K562 (cell line): ENCODE data around the gene PTK6. TPM values are rescaled to one million over a fixed set of nuclear protein-coding genes. Genes with fewer than 3 reads are reported as not detected.

Experiments
- ATAC-seq: fragments of 200-7000 bp; cut with Tn5 transposase; 3 replicates; pipeline ENCODE4 v1.9.1; 2020; ENCODE audit warnings: moderate library complexity
- BruUV-seq: library from RNA; stranded (reverse); fragments of 400-500 nt; replicated peaks from 2 replicates; lab custom pipeline; 2021; lab: Mats Ljungman, UMichigan
- CTCF ChIA-PET: fragments of 300-600 bp; formaldehyde crosslinking; extraction: SDS; loops from one replicate; lab custom pipeline; 2021; ENCODE audit warnings: low intra/inter-chr PET ratio; lab: Yijun Ruan, JAX
- POLR2A ChIA-PET: fragments of 300-600, 350-650 bp; sonication (Branson Sonifier 250); formaldehyde crosslinking; extraction: SDS; loops from one replicate; lab custom pipeline; 2021; ENCODE audit warnings: antibody characterized with exemption, inconsistent platforms; lab: Yijun Ruan, JAX
- DNase-seq, 4 experiments: peaks; one replicate each; pipeline versions ENCODE4 v3.0.0 to v3.0.0-alpha.2; 2011 to 2018; ENCODE audit warnings: low spot score in 3 of 4, mixed read lengths in 3 of 4; ENCODE audit errors: extremely low read depth in 1 of 4
- FAIRE-seq: peaks from 2 replicates; lab custom pipeline; 2011; peaks lifted over from hg19 to GRCh38; lab: Jason Lieb, UNC
- H2AFZ ChIP-seq: 2 replicates; pipeline ENCODE4 v1.6.0; 2011; ENCODE audit warnings: low read depth, low read length, control low read depth, inconsistent platforms
- H3K27ac ChIP-seq: fragments of 200-600 bp; 3 replicates; pipeline ENCODE4 v1.8.0; 2011; ENCODE audit warnings: low read depth, mild to moderate bottlenecking, control low read depth, inconsistent platforms, low read length, moderate library complexity, mixed read lengths; ENCODE audit errors: extremely low read depth
- H3K27me3 ChIP-seq, 2 experiments: fragments of 300-600 bp in 1 of 2; 2 replicates in 1 of 2; 3 replicates in 1 of 2; pipeline versions ENCODE4 v1.6.0 to v1.8.0; 2011; ENCODE audit warnings: inconsistent platforms in 2 of 2, low read length in 2 of 2, mild to moderate bottlenecking in 1 of 2, mixed read lengths in 1 of 2, moderate library complexity in 1 of 2; ENCODE audit not compliant: control insufficient read depth in 2 of 2, insufficient read depth in 2 of 2
- H3K36me3 ChIP-seq: fragments of 300-600 bp; 3 replicates; pipeline ENCODE4 v1.8.0; 2011; ENCODE audit warnings: mild to moderate bottlenecking, low read length, inconsistent platforms; ENCODE audit not compliant: control insufficient read depth, insufficient read depth
- H3K4me1 ChIP-seq, 2 experiments: fragments of 200-600 bp in 1 of 2; replicated peaks in 1 of 2; 2 replicates in 1 of 2; 3 replicates in 1 of 2; pipeline versions ENCODE4 v1.5.1 to v1.8.0; 2011; ENCODE audit warnings: inconsistent platforms in 2 of 2, low read length in 2 of 2, mild to moderate bottlenecking in 1 of 2, mixed read lengths in 1 of 2, moderate library complexity in 1 of 2; ENCODE audit not compliant: control insufficient read depth in 2 of 2, insufficient read depth in 2 of 2
- H3K4me2 ChIP-seq: 2 replicates; pipeline ENCODE4 v1.6.1; 2011; ENCODE audit warnings: low read length, control low read depth, inconsistent platforms, mixed read lengths; ENCODE audit not compliant: insufficient read depth
- H3K4me3 ChIP-seq: fragments of 200-600 bp; sonication (generic), shearing (Covaris generic); 2 replicates; pipeline ENCODE4 v1.5.1; 2016; ENCODE audit warnings: control low read depth, inconsistent platforms
- H3K79me2 ChIP-seq: fragments of 200-600 bp; 3 replicates; pipeline ENCODE4 v1.8.0; 2011; ENCODE audit warnings: low read length, inconsistent platforms; ENCODE audit not compliant: control insufficient read depth, insufficient read depth
- H3K9ac ChIP-seq, 2 experiments: 2 replicates each; pipeline versions ENCODE4 v1.6.0 to v1.6.1; 2011; ENCODE audit warnings: low read depth in 2 of 2, low read length in 2 of 2, control low read depth in 1 of 2, inconsistent platforms in 1 of 2, mild to moderate bottlenecking in 1 of 2, mixed read lengths in 1 of 2; ENCODE audit not compliant: insufficient read depth in 1 of 2
- H3K9me1 ChIP-seq: one replicate; pipeline ENCODE4 v1.6.0; 2011; ENCODE audit warnings: inconsistent platforms, mild to moderate bottlenecking, low read length, moderate library complexity; ENCODE audit not compliant: control insufficient read depth, insufficient read depth
- H3K9me3 ChIP-seq: replicated peaks from 2 replicates; pipeline ENCODE4 v1.5.1; 2011; ENCODE audit warnings: low read depth, low read length, inconsistent platforms; ENCODE audit not compliant: control insufficient read depth, insufficient read depth
- H4K20me1 ChIP-seq: replicated peaks from 2 replicates; pipeline ENCODE4 v1.6.1; 2011; ENCODE audit warnings: low read length, inconsistent platforms, mixed read lengths; ENCODE audit not compliant: control insufficient read depth, insufficient read depth
- ARID2 ChIP-seq: fragments of 450-650 bp; IDR thresholded peaks from 2 replicates; pipeline ENCODE4 v1.6.1; 2017; ENCODE audit warnings: antibody characterized with exemption, mild to moderate bottlenecking
- CEBPB ChIP-seq: fragments of 450-650 bp; IDR thresholded peaks from 2 replicates; pipeline ENCODE4 v1.6.1; 2016; ENCODE audit warnings: missing genetic modification characterization, missing compliant biosample characterization
- CEBPG ChIP-seq, 3 experiments: fragments of 200-800 bp in 1 of 3; sonication (Bioruptor generic) in 1 of 3; sonication (generic) in 1 of 3; formaldehyde crosslinking in 1 of 3; IDR thresholded peaks in 2 of 3; conservative IDR thresholded peaks in 1 of 3; 2 replicates each; pipeline versions ENCODE4 v1.6.1 to v1.8.0; 2016 to 2022; ENCODE audit warnings: missing compliant biosample characterization in 2 of 3, missing genetic modification characterization in 2 of 3, mild to moderate bottlenecking in 1 of 3, missing genetic modification reagents in 1 of 3
- EP300 ChIP-seq: IDR thresholded peaks from 2 replicates; pipeline ENCODE4 v1.6.1; 2012; ENCODE audit warnings: low read length, improper control_type of control experiment
- GABPB1 ChIP-seq: sonication (generic); formaldehyde crosslinking; IDR thresholded peaks from 2 replicates; pipeline ENCODE4 v1.8.0; 2022; ENCODE audit warnings: mild to moderate bottlenecking, missing genetic modification reagents
- HDAC1 ChIP-seq, 2 experiments: fragments of 450-650 bp; IDR thresholded peaks; 2 replicates each; pipeline ENCODE4 v1.6.1; 2016 to 2017; ENCODE audit warnings: inconsistent platforms in 1 of 2, mild to moderate bottlenecking in 1 of 2, moderate library complexity in 1 of 2
- MEF2A ChIP-seq: IDR thresholded peaks from 2 replicates; pipeline ENCODE4 v1.6.1; 2011; ENCODE audit warnings: low read depth, mild to moderate bottlenecking, low read length, moderate library complexity; ENCODE audit not compliant: control insufficient read depth
- MEF2D ChIP-seq: conservative IDR thresholded peaks from 2 replicates; pipeline ENCODE4 v1.6.1; 2016; ENCODE audit warnings: low read depth, missing genetic modification characterization, missing compliant biosample characterization
- PHF8 ChIP-seq: fragments of 200-600 bp; sonication (generic); IDR thresholded peaks from 2 replicates; pipeline ENCODE4 v1.6.1; 2012; ENCODE audit warnings: mixed run types, mild to moderate bottlenecking, inconsistent platforms, low read length, moderate library complexity, borderline replicate concordance
- POLR3G ChIP-seq: IDR thresholded peaks from 2 replicates; pipeline ENCODE4 v1.6.1; 2011; ENCODE audit not compliant: insufficient read length, insufficient replicate concordance; ENCODE audit errors: extremely low read depth
- ZBTB1 ChIP-seq: sonication (generic); formaldehyde crosslinking; IDR thresholded peaks from 2 replicates; pipeline ENCODE4 v1.8.1; 2023; ENCODE audit warnings: missing genetic modification reagents, low read depth, mild to moderate bottlenecking, borderline replicate concordance
- ZNF449 ChIP-seq: fragments of 250-450 bp; sonication (Bioruptor Pico); IDR thresholded peaks from 2 replicates; pipeline ENCODE4 v1.8.0; 2022; ENCODE audit warnings: moderate library complexity, mild to moderate bottlenecking, inconsistent platforms
- ZNF511 ChIP-seq: sonication (generic); formaldehyde crosslinking; IDR thresholded peaks from 2 replicates; pipeline ENCODE4 v1.8.0; 2022; ENCODE audit warnings: mild to moderate bottlenecking, missing genetic modification reagents
- WGBS: fragments of 100-300 bp; shearing (Covaris generic); methylation state at CpG from one replicate; pipeline ENCODE4 v1.1.6; 2016; ENCODE audit warnings: low coverage, mixed read lengths; ENCODE audit not compliant: insufficient coverage; ENCODE audit errors: missing lambda C conversion rate; 5-methylcytosine and 5-hydroxymethylcytosine counted together
- in situ Hi-C: fragments of 300-500 bp; cut with MboI; formaldehyde crosslinking; loops from 4 replicates; pipeline ENCODE4 v1.15.0; 2018; ENCODE audit warnings: inconsistent platforms, mixed read lengths
- intact Hi-C: fragments of 100-400 bp; cut with micrococcal nuclease; formaldehyde crosslinking; loops from 2 replicates; pipeline ENCODE4 v1.14.2; 2022
- polyA plus RNA-seq, 8 experiments: library from polyadenylated mRNA; depleted of rRNA in 4 of 8; stranded (reverse) in 5 of 8; unstranded in 3 of 8; fragments of >200 nt; fragmentation: Nextera tagmentation in 2 of 8; fragmentation: Illumina TruSeq in 1 of 8; extraction: Ambion mirVana in 2 of 8; extraction: Trizol in 1 of 8; gene quantifications; 2 replicates each; pipeline versions ENCODE4 v1.2.1 to v1.2.3, GENCODE V29; 2011 to 2014; ENCODE audit warnings: inconsistent platforms in 1 of 8, missing spikeins in 1 of 8
- total RNA-seq, 7 experiments: library from RNA; depleted of rRNA in 6 of 7; stranded (reverse); fragments of >200 nt in 6 of 7; fragmentation: Illumina TruSeq in 2 of 7; extraction: Trizol in 2 of 7; gene quantifications; 2 replicates each; pipeline versions ENCODE4 v1.2.1 to v1.2.3, GENCODE V29; 2011 to 2021; ENCODE audit warnings: low replicate concordance in 1 of 7

PTK6 gene
- total and polyA plus RNA-seq, 9 of the 15 experiments (the other 6 are each of a cell fraction or from before 2014, with no cell fraction given), result 0.07 TPM; not detected in 8

GRCh38 chr20:63513207-63513606 is 24.0 kb downstream of the PTK6 start:
- ChIA-PET CTCF (no interaction called here), POLR2A (no interaction called here)
- in situ Hi-C loops (no loop called here), intact Hi-C loops (no loop called here)
- Histone ChIP-seq H4K20me1 (no peaks in the 10 kb centered on the region), H3K27me3 (peaks cover 42 to 51% of the 10 kb centered on the region in 2 experiments), H3K9me1 (no peaks in the 10 kb centered on the region), H3K4me1 (peaks cover 0 to 11% of the 10 kb centered on the region in 2 experiments; a peak in 4 of 5 replicates), H3K36me3 (no peaks in the 10 kb centered on the region), H3K4me2 (no peak overlapping the region), H2AFZ (no peak overlapping the region), H3K79me2 (no peaks in the 10 kb centered on the region), H3K27ac (no peak overlapping the region), H3K4me3 (no peak overlapping the region), H3K9me3 (peaks cover 2% of the 10 kb centered on the region; the same call in 1 of the 2 replicates), H3K9ac (no peak overlapping the region)
- DNase-seq, result no peak
- FAIRE-seq, result no peak
- WGBS, result 0% methylated on average over 3 of the region's 3 CpGs
- BruUV-seq, result no TSS peak
- TF ChIP-seq ZBTB1 (CRISPR knock-in tag), result no peak
- no peak for TF ChIP-seq ZNF449 (CRISPR knock-in tag)
- no peak for TF ChIP-seq EP300
- no peak for ATAC-seq

GRCh38 chr20:63509088-63509564 is 28.1 kb downstream of the PTK6 start:
- Histone ChIP-seq H3K9me1 (no peaks in the 10 kb centered on the region), H3K4me3 (no peak overlapping the region), H3K4me2 (no peak overlapping the region), H3K36me3 (no peaks in the 10 kb centered on the region), H2AFZ (no peak overlapping the region), H3K27ac (no peak overlapping the region), H3K9ac (no peak overlapping the region), H4K20me1 (no peaks in the 10 kb centered on the region), H3K4me1 (peaks cover 0 to 13% of the 10 kb centered on the region in 2 experiments; a peak in 4 of 5 replicates), H3K79me2 (no peaks in the 10 kb centered on the region), H3K27me3 (peaks cover 32 to 51% of the 10 kb centered on the region in 2 experiments), H3K9me3 (peaks cover 6% of the 10 kb centered on the region)
- no peak for FAIRE-seq
- no TSS peak for BruUV-seq
- in situ Hi-C loops (no loop called here), intact Hi-C loops (no loop called here)
- no peak; the same call in 2 of the 3 replicates for ATAC-seq
- no peak for DNase-seq
- ChIA-PET POLR2A (interaction anchor here (0.6 to 3.1 kb wide), 3 partner anchors 9 to 12 kb away, joined by 3 to 9 read pairs (median 7); partner anchors contain the start of gene PPDPF), CTCF (no interaction called here)
- 4% methylated on average over 9 of the region's 9 CpGs for WGBS
- TF ChIP-seq HDAC1 (IDR thresholded peaks at IDR 0.05), result no peak
- no peak for TF ChIP-seq ZNF511 (CRISPR knock-in tag)
- no peak for TF ChIP-seq ARID2
- TF ChIP-seq CEBPG (CRISPR knock-in tag; IDR thresholded peaks at IDR 0.05), result peak; percentile 83
- peak; percentile 88 to 95 for TF ChIP-seq CEBPG (tag; conservative IDR thresholded peaks at IDR 0.05 in 1 of 2, IDR thresholded peaks at IDR 0.05 in 1 of 2)
- no peak for TF ChIP-seq GABPB1 (CRISPR knock-in tag)
- TF ChIP-seq MEF2D (tag), result peak; percentile 85
- TF ChIP-seq CEBPB (tag), result peak; percentile 67
- no peak for TF ChIP-seq PHF8
- no peak for TF ChIP-seq POLR3G
- peak; percentile 3; the same call in 1 of the 2 replicates for TF ChIP-seq MEF2A
